GM21786 (cell line): Measurements from ENCODE around the gene CFAP43.

Experiments
- ATAC-seq: cut with Tn5 transposase; IDR thresholded peaks from one replicate; pipeline ENCODE4 v1.9.1; 2021; ENCODE audit not compliant: unreplicated experiment

Gene CFAP43

GRCh38 chr10:104231784-104232612 lies at the start of gene CFAP43:
TSS of gene CFAP43 (minus strand) at chr10:104232364. CDS start at chr10:104232246, 118 bp downstream.
- peak; percentile 100 for ATAC-seq

- ATAC-seq = no peak
These were observed 49.5 kb upstream of the CFAP43 start for GRCh38 chr10:104281694-104282093.

GRCh38 chr10:104279550-104280259 lies 47.5 kb upstream of the CFAP43 start:
- ATAC-seq = no peak

- no peak for ATAC-seq
These were observed 45.6 kb upstream of the CFAP43 start for GRCh38 chr10:104277785-104278184.

GRCh38 chr10:104276192-104276591 lies 44.0 kb upstream of the CFAP43 start:
- no peak for ATAC-seq

GRCh38 chr10:104274762-104275721 lies 42.9 kb upstream of the CFAP43 start:
- no peak for ATAC-seq

- ATAC-seq = no peak
These were observed 41.9 kb upstream of the CFAP43 start for GRCh38 chr10:104273899-104274575.

- ATAC-seq = no peak
These were observed 41.1 kb upstream of the CFAP43 start for GRCh38 chr10:104273286-104273685.

GRCh38 chr10:104268713-104269645 lies 36.8 kb upstream of the CFAP43 start, which contains the start of gene GSTO2:
TSS of gene GSTO2 (plus strand) at chr10:104269184. CDS start at chr10:104274916, 5,732 bp downstream.
- peak; percentile 99 for ATAC-seq

- ATAC-seq = peak; percentile 0
These were observed 36.2 kb upstream of the CFAP43 start for GRCh38 chr10:104268405-104268712.

GRCh38 chr10:104267721-104268404 lies 35.7 kb upstream of the CFAP43 start:
- no peak for ATAC-seq

GRCh38 chr10:104264783-104265182 lies 32.6 kb upstream of the CFAP43 start:
- ATAC-seq = no peak

GRCh38 chr10:104262055-104262454 lies 29.9 kb upstream of the CFAP43 start:
- ATAC-seq = no peak

GRCh38 chr10:104260775-104261115 lies 28.6 kb upstream of the CFAP43 start:
- ATAC-seq = no peak

GRCh38 chr10:104259999-104260774 lies 28.0 kb upstream of the CFAP43 start:
- ATAC-seq = no peak

GRCh38 chr10:104259456-104259855 lies 27.3 kb upstream of the CFAP43 start:
- no peak for ATAC-seq

GRCh38 chr10:104258209-104258608 lies 26.0 kb upstream of the CFAP43 start:
- ATAC-seq = no peak

GRCh38 chr10:104257235-104257634 lies 25.1 kb upstream of the CFAP43 start:
- no peak for ATAC-seq
